Renal cortex interstitium (tissue), 15 donors: ENCODE data around the gene KIAA0040. TPM values are rescaled to one million over a fixed set of nuclear protein-coding genes. Genes with fewer than 3 reads are reported as not detected.

ENCODE experiments used
- DNase-seq, 11 donors: peaks; one replicate each; pipeline ENCODE4 v3.0.0-alpha.2; 2013; ENCODE audit warnings: low read depth in 9 of 11, low spot score in 4 of 11; ENCODE audit errors: extremely low read depth in 1 of 11
- long read RNA-seq, 16 experiments: transcript quantifications; one replicate each; lab custom pipeline, GENCODE V29; 2026
- polyA plus RNA-seq, 3 donors: library from polyadenylated mRNA; unstranded; fragments of 120-200 nt; gene quantifications; one replicate each; pipeline ENCODE4 v1.2.1, GENCODE V29; 2013; ENCODE audit not compliant: insufficient read length in 3 of 3

The KIAA0040 gene
- 10 to 100 TPM; 12.4 to 15.7 (median 13.0) TPM for polyA plus RNA-seq
- long read RNA-seq, donor 1, full-length matches to known transcripts, result 3 of 3 reads
- long read RNA-seq, donor 1, partial matches to known transcripts, result 0 of 3 reads
- long read RNA-seq, donor 1, other reads (novel, unspliced or antisense), result 0 of 3 reads
- long read RNA-seq, donor 2, full-length matches to known transcripts, result 4 of 4 reads
- long read RNA-seq, donor 2, partial matches to known transcripts, result 0 of 4 reads
- long read RNA-seq, donor 2, other reads (novel, unspliced or antisense), result 0 of 4 reads
- long read RNA-seq, donor 3, full-length matches to known transcripts, result 5 of 5 reads
- long read RNA-seq, donor 3, partial matches to known transcripts, result 0 of 5 reads
- long read RNA-seq, donor 3, other reads (novel, unspliced or antisense), result 0 of 5 reads
- long read RNA-seq, donor 4, result 0 reads
- long read RNA-seq, donor 5, result 0 reads
- long read RNA-seq, donor 6, full-length matches to known transcripts, result 1 of 1 reads
- long read RNA-seq, donor 6, partial matches to known transcripts, result 0 of 1 reads
- long read RNA-seq, donor 6, other reads (novel, unspliced or antisense), result 0 of 1 reads
- long read RNA-seq, donor 7, full-length matches to known transcripts, result 4 of 4 reads
- long read RNA-seq, donor 7, partial matches to known transcripts, result 0 of 4 reads
- long read RNA-seq, donor 7, other reads (novel, unspliced or antisense), result 0 of 4 reads
- long read RNA-seq, donor 8, full-length matches to known transcripts, result 13 of 13 reads
- long read RNA-seq, donor 8, partial matches to known transcripts, result 0 of 13 reads
- long read RNA-seq, donor 8, other reads (novel, unspliced or antisense), result 0 of 13 reads
- long read RNA-seq, donor 9, full-length matches to known transcripts, result 1 of 1 reads
- long read RNA-seq, donor 9, partial matches to known transcripts, result 0 of 1 reads
- long read RNA-seq, donor 9, other reads (novel, unspliced or antisense), result 0 of 1 reads
- long read RNA-seq, donor 10, full-length matches to known transcripts, result 4 of 4 reads
- long read RNA-seq, donor 10, partial matches to known transcripts, result 0 of 4 reads
- long read RNA-seq, donor 10, other reads (novel, unspliced or antisense), result 0 of 4 reads
- long read RNA-seq, donor 11, partial matches to known transcripts, result 0 of 1 reads
- long read RNA-seq, donor 11, other reads (novel, unspliced or antisense), result 0 of 1 reads
- long read RNA-seq, donor 12, full-length matches to known transcripts, result 3 of 3 reads
- long read RNA-seq, donor 12, partial matches to known transcripts, result 0 of 3 reads
- long read RNA-seq, donor 12, other reads (novel, unspliced or antisense), result 0 of 3 reads
- long read RNA-seq, donor 13, full-length matches to known transcripts, result 6 of 6 reads
- long read RNA-seq, donor 13, partial matches to known transcripts, result 0 of 6 reads
- long read RNA-seq, donor 13, other reads (novel, unspliced or antisense), result 0 of 6 reads
- long read RNA-seq, donor 14, full-length matches to known transcripts, result 4 of 4 reads
- long read RNA-seq, donor 14, partial matches to known transcripts, result 0 of 4 reads
- long read RNA-seq, donor 14, other reads (novel, unspliced or antisense), result 0 of 4 reads
- long read RNA-seq, donor 15, full-length matches to known transcripts, result 2 of 2 reads
- long read RNA-seq, donor 15, partial matches to known transcripts, result 0 of 2 reads
- long read RNA-seq, donor 15, other reads (novel, unspliced or antisense), result 0 of 2 reads
- long read RNA-seq, donor 16, full-length matches to known transcripts, result 20 of 20 reads
- long read RNA-seq, donor 16, partial matches to known transcripts, result 0 of 20 reads
- long read RNA-seq, donor 16, other reads (novel, unspliced or antisense), result 0 of 20 reads

- DNase-seq, result peak in 8 of 11 donors; percentile 42 to 60 (median 48)
Observed at GRCh38 chr1:175192630-175193526, at the start of gene KIAA0040. Gene KIAA0040, minus strand, starts transcription at chr1:175192776. Its CDS starts 31,763 bp downstream, at chr1:175161013.

- no peak for DNase-seq
Observed at GRCh38 chr1:175237389-175237788, 44.8 kb upstream of the KIAA0040 start.

GRCh38 chr1:175234639-175235038 lies 42.1 kb upstream of the KIAA0040 start:
- no peak for DNase-seq

GRCh38 chr1:175232335-175232734 lies 39.8 kb upstream of the KIAA0040 start:
- DNase-seq, result no peak

- DNase-seq, result no peak
Observed at GRCh38 chr1:175225805-175226129, 33.2 kb upstream of the KIAA0040 start.

GRCh38 chr1:175222296-175222938 lies 29.8 kb upstream of the KIAA0040 start:
- no peak for DNase-seq

- DNase-seq, result peak in 2 of 11 donors; percentile 22 to 27
Observed at GRCh38 chr1:175221557-175222175, 29.1 kb upstream of the KIAA0040 start.

- DNase-seq, result no peak
Observed at GRCh38 chr1:175220853-175221556, 28.4 kb upstream of the KIAA0040 start.

- DNase-seq, result no peak
Observed at GRCh38 chr1:175219774-175220173, 27.2 kb upstream of the KIAA0040 start.

GRCh38 chr1:175218786-175219434 lies 26.3 kb upstream of the KIAA0040 start:
- no peak for DNase-seq

- no peak for DNase-seq
Observed at GRCh38 chr1:175217721-175218531, 25.4 kb upstream of the KIAA0040 start.

GRCh38 chr1:175216444-175216843 lies 23.9 kb upstream of the KIAA0040 start:
- DNase-seq, result no peak

GRCh38 chr1:175211656-175212055 lies 19.1 kb upstream of the KIAA0040 start:
- DNase-seq, result no peak

- no peak for DNase-seq
Observed at GRCh38 chr1:175210744-175211143, 18.2 kb upstream of the KIAA0040 start.
